ENCODE results near the gene OGDHL. TPM values are rescaled to one million over a fixed set of nuclear protein-coding genes. Genes with fewer than 3 reads are reported as not detected.
"Not testable (repeated sequence)": the region's sequence is repeated elsewhere in the genome, so short reads cannot be mapped to it uniquely, and the experiment has no call there.

The OGDHL gene
- total RNA-seq, 1 experiment from 2014 or later: 22.6 TPM

- not testable (repeated sequence) for H3T11ph ChIP-seq (ENCODE audit: low read length); H3K23me2 ChIP-seq (ENCODE audit: insufficient read length, low read depth, low read length, poor library complexity, severe bottlenecking); H3K9ac ChIP-seq (ENCODE audit: extremely low read depth, insufficient read length, low read length); H4K91ac ChIP-seq (ENCODE audit: insufficient read length, low read depth, low read length); H3K27me3 Mint-ChIP-seq (ENCODE audit: low read depth); H2BK120ac ChIP-seq (ENCODE audit: low read depth, low read length, poor library complexity, severe bottlenecking); H3K27ac Mint-ChIP-seq; H3K9me3 Mint-ChIP-seq; H2BK20ac ChIP-seq (ENCODE audit: low read depth, low read length, poor library complexity, severe bottlenecking); H3K27me3 ChIP-seq (ENCODE audit: insufficient read depth, low read length); H4K5ac ChIP-seq (ENCODE audit: insufficient read length, low read depth, low read length); H2BK12ac ChIP-seq (ENCODE audit: insufficient read length, low read depth, low read length); H3K4me1 ChIP-seq (ENCODE audit: insufficient read depth, low read length); H3K27ac ChIP-seq (ENCODE audit: insufficient read length, low read depth, low read length); H3K79me1 ChIP-seq (ENCODE audit: insufficient read depth, low read depth, low read length, poor library complexity, severe bottlenecking); H3K56ac ChIP-seq (ENCODE audit: insufficient read length, low read depth, low read length); H3K18ac ChIP-seq (ENCODE audit: insufficient read length, low read depth, low read length); DNase-seq; H3K4me1 Mint-ChIP-seq; H3K23ac ChIP-seq (ENCODE audit: insufficient read length, low read depth, low read length); H3K36me3 Mint-ChIP-seq (ENCODE audit: insufficient read depth in 1 of 3, low read depth in 3 of 3); H3K79me2 ChIP-seq (ENCODE audit: insufficient read depth, low read length); H4K8ac ChIP-seq (replicated peaks; ENCODE audit: insufficient read length, low read depth, low read length); H3K4ac ChIP-seq (ENCODE audit: low read depth, low read length); H2BK15ac ChIP-seq (ENCODE audit: low read depth, low read length); H2AK5ac ChIP-seq (ENCODE audit: insufficient read length, low read length); H4K20me1 ChIP-seq (ENCODE audit: control insufficient read depth, insufficient read depth, insufficient read length); H2AFZ ChIP-seq (ENCODE audit: low read length); H3K4me2 ChIP-seq (ENCODE audit: insufficient read depth, insufficient read length, low read length); H3K14ac ChIP-seq (ENCODE audit: insufficient read depth, low read length); H3K9me3 ChIP-seq (ENCODE audit: control insufficient read depth, low read depth, low read length); H2BK5ac ChIP-seq (ENCODE audit: insufficient read length, low read length); H3K4me3 Mint-ChIP-seq
- no CpG with 5 or more reads among the region's 11 CpGs for WGBS (ENCODE audit: extremely low coverage, insufficient read length, low lambda C conversion rate)
Measured at GRCh38 chr10:49771046-49771445, 8.9 kb upstream of the OGDHL start.

Data from H9 (cell line).